CMK (cell line): ENCODE measurements around the gene PLCXD1.
"Not testable (repeated sequence)": the region's sequence is repeated elsewhere in the genome, so short reads cannot be mapped to it uniquely, and the experiment has no call there.

Experiments used
- DNase-seq: peaks from one replicate; pipeline ENCODE4 v3.0.0-alpha.2; 2010; ENCODE audit warnings: low read depth

Gene PLCXD1

GRCh38 chrX:281166-281999, at the start of gene PLCXD1:
Gene PLCXD1 (plus strand): TSS chrX:281381. CDS start chrX:284188, 2,807 bp downstream.
- no peak for DNase-seq

- not testable (repeated sequence) for DNase-seq
These were observed 49.4 kb upstream of the PLCXD1 start for GRCh38 chrX:231637-232277.

GRCh38 chrX:232278-232655, 48.9 kb upstream of the PLCXD1 start:
- not testable (repeated sequence) for DNase-seq

GRCh38 chrX:236201-236600, 45.0 kb upstream of the PLCXD1 start:
- DNase-seq, result not testable (repeated sequence)

GRCh38 chrX:250965-251364, 30.2 kb upstream of the PLCXD1 start:
- DNase-seq, result no peak

- peak; percentile 52 for DNase-seq
These were observed 29.6 kb upstream of the PLCXD1 start for GRCh38 chrX:251396-252243.

GRCh38 chrX:252244-252956, 28.8 kb upstream of the PLCXD1 start:
- DNase-seq, result no peak

GRCh38 chrX:252957-253291, 28.3 kb upstream of the PLCXD1 start:
- DNase-seq, result no peak

- no peak for DNase-seq
These were observed 27.5 kb upstream of the PLCXD1 start for GRCh38 chrX:253451-254297.

GRCh38 chrX:254630-255215, 26.5 kb upstream of the PLCXD1 start:
- no peak for DNase-seq

GRCh38 chrX:255923-256331, 25.3 kb upstream of the PLCXD1 start:
- no peak for DNase-seq

- DNase-seq, result not testable (repeated sequence)
These were observed 24.1 kb upstream of the PLCXD1 start for GRCh38 chrX:257054-257453.

GRCh38 chrX:257681-258289, 23.4 kb upstream of the PLCXD1 start:
- no peak for DNase-seq

GRCh38 chrX:258291-259040, 22.7 kb upstream of the PLCXD1 start:
- no peak for DNase-seq

- no peak for DNase-seq
These were observed 21.4 kb upstream of the PLCXD1 start for GRCh38 chrX:259692-260355.

- no peak for DNase-seq
These were observed 19.8 kb upstream of the PLCXD1 start for GRCh38 chrX:261167-261918.

- no peak for DNase-seq
These were observed 19.2 kb upstream of the PLCXD1 start for GRCh38 chrX:261919-262352.

- DNase-seq, result no peak
These were observed 18.7 kb upstream of the PLCXD1 start for GRCh38 chrX:262381-262909.
